ENCODE results near the gene PAX5.

GRCh38 chr9:36959681-36960574, 74.1 kb downstream of the PAX5 start:
- TF ChIP-seq EZH2 (IDR thresholded peaks at IDR 0.05; ENCODE audit: borderline replicate concordance, low read depth, low read length, severe bottlenecking) = no peak
- no peak for TF ChIP-seq CTCF (IDR thresholded peaks at IDR 0.05; ENCODE audit: borderline replicate concordance, extremely low read depth, low read length, poor library complexity, severe bottlenecking)
